OCI-LY7 (cell line): ENCODE measurements around the gene TAF3. TPM values are rescaled to one million over a fixed set of nuclear protein-coding genes. Genes with fewer than 3 reads are reported as not detected.

Source experiments
- BruUV-seq: library from RNA; stranded (reverse); fragments of 400-500 nt; replicated peaks from 2 replicates; lab custom pipeline; 2021; lab: Mats Ljungman, UMichigan
- CTCF ChIA-PET: fragments of 300-600 bp; sonication (Branson Sonifier 250); formaldehyde crosslinking; loops from one replicate; lab custom pipeline; 2022; ENCODE audit warnings: antibody characterized with exemption; ENCODE audit not compliant: unreplicated experiment; lab: Charles Lee
- POLR2A ChIA-PET: fragments of 300-600 bp; sonication (Branson Sonifier 250); formaldehyde crosslinking; loops from one replicate; lab custom pipeline; 2022; ENCODE audit warnings: antibody characterized with exemption; lab: Charles Lee
- DNase-seq: peaks from one replicate; pipeline ENCODE4 v3.0.0-alpha.2; 2015; ENCODE audit warnings: low spot score
- H2AFZ ChIP-seq: fragments of 200-600 bp; sonication (generic), shearing (Covaris generic); 2 replicates; pipeline ENCODE4 v1.6.1; 2014; ENCODE audit warnings: mild to moderate bottlenecking, antibody characterized with exemption, low read length, moderate library complexity
- H3K27ac ChIP-seq: fragments of 200-600 bp; sonication (generic); 2 replicates; pipeline ENCODE4 v1.5.1; 2014; ENCODE audit warnings: mixed run types, low read depth, mild to moderate bottlenecking, moderate library complexity, low read length, inconsistent platforms; ENCODE audit not compliant: poor library complexity, severe bottlenecking
- H3K36me3 ChIP-seq: fragments of 200-600 bp; sonication (generic); 2 replicates; pipeline ENCODE4 v1.6.1; 2014; ENCODE audit warnings: mild to moderate bottlenecking, antibody characterized with exemption, low read length, moderate library complexity, mixed read lengths; ENCODE audit not compliant: insufficient read depth
- H3K4me1 ChIP-seq: fragments of 200-600 bp; sonication (generic); 2 replicates; pipeline ENCODE4 v1.5.1; 2014; ENCODE audit warnings: mild to moderate bottlenecking, low read length; ENCODE audit not compliant: insufficient read depth, poor library complexity, severe bottlenecking
- H3K4me2 ChIP-seq: fragments of 200-600 bp; sonication (generic); 2 replicates; pipeline ENCODE4 v1.6.1; 2014; ENCODE audit warnings: mild to moderate bottlenecking, low read length
- H3K4me3 ChIP-seq: fragments of 200-600 bp; sonication (generic); 2 replicates; pipeline ENCODE4 v1.5.1; 2014; ENCODE audit warnings: mild to moderate bottlenecking, low read depth, low read length; ENCODE audit not compliant: poor library complexity, severe bottlenecking
- H3K79me2 ChIP-seq: fragments of 200-600 bp; sonication (generic); 2 replicates; pipeline ENCODE4 v1.6.1; 2016; ENCODE audit warnings: low read depth, mild to moderate bottlenecking, low read length, moderate library complexity, mixed read lengths; ENCODE audit not compliant: insufficient read depth
- H3K9me2 ChIP-seq: fragments of 200-600 bp; sonication (generic); 2 replicates; pipeline ENCODE4 v1.6.1; 2016; ENCODE audit warnings: mild to moderate bottlenecking, low read length, mixed read lengths; ENCODE audit not compliant: insufficient read depth
- H3K9me3 ChIP-seq: fragments of 200-600 bp; sonication (generic); 2 replicates; pipeline ENCODE4 v1.6.1; 2014; ENCODE audit warnings: mild to moderate bottlenecking, mixed run types, low read length, mixed read lengths
- H4K20me1 ChIP-seq: fragments of 200-600 bp; sonication (generic); 2 replicates; pipeline ENCODE4 v1.6.1; 2014; ENCODE audit warnings: mild to moderate bottlenecking, antibody characterized with exemption, low read length, moderate library complexity, mixed read lengths; ENCODE audit not compliant: insufficient read depth
- EZH2phosphoT487 ChIP-seq: fragments of 200-600 bp; sonication (generic); IDR thresholded peaks from 2 replicates; pipeline ENCODE4 v1.6.1; 2018; ENCODE audit warnings: low read depth, borderline replicate concordance, mild to moderate bottlenecking, mixed run types, antibody characterized with exemption, low read length, moderate library complexity, mixed read lengths
- intact Hi-C: fragments of 100-400 bp; cut with micrococcal nuclease; formaldehyde crosslinking; loops from one replicate; pipeline ENCODE4 v1.10.0; 2022; ENCODE audit not compliant: unreplicated experiment
- total RNA-seq, 2 experiments: library from RNA; depleted of rRNA in 1 of 2; stranded (reverse); fragments of >200 nt in 1 of 2; shearing (Covaris generic) in 1 of 2; gene quantifications; 2 replicates each; pipeline ENCODE4 v1.2.3, GENCODE V29; 2014 to 2022
- TF ChIP-seq, protein P1 (sequence below): fragments of 200-600 bp; sonication (generic); conservative IDR thresholded peaks from 2 replicates; pipeline ENCODE4 v1.5.1; 2014; ENCODE audit warnings: mild to moderate bottlenecking, antibody characterized with exemption, low read length, moderate library complexity, mixed read lengths

Gene TAF3
- total RNA-seq, 2 experiments from 2014 or later = 3.8 to 11.1 TPM

DNA sequence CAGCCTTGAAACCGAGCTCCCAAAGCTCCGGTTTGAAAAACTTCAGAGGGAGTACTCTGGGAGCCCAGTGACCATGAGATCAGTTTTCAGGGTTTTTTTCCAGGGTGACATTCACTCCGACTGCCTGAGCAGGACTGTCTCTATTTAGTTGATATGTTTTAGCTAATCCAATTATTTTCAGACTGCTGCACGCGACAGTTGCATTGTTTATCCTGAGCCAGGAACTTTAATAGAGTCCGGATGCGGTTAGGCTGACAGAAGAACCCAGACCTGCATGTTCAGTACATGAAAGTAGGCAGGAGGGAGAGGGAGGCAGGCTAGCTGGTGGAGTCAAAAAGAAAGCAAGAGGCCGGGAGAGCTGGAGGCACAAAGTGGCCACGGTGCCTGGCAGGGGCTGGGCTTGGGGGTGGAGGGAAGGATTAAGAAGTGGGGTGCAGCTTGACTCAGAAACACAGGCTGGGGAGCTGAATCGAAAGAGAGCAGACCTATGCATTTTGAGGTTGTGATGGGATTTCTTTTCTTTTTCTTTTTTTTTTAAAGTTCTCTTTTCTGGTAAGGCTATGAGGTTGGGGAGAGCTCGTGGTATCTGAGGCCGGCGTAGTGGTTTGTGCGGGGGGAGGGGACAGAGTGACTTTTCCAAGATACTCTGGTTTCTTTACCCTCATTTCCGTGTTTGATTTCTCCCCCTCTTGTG lies 241.9 kb downstream of the TAF3 start:
- Histone ChIP-seq H3K4me2 (peak overlapping the region; percentile 40), H3K79me2 (no peaks in the 10 kb centered on the region), H3K4me3 (no peak overlapping the region), H3K9me2 (no peaks in the 10 kb centered on the region), H4K20me1 (no peaks in the 10 kb centered on the region), H3K36me3 (no peaks in the 10 kb centered on the region), H3K4me1 (peaks cover 21% of the 10 kb centered on the region), H2AFZ (peak overlapping the region; percentile 20; the same call in 1 of the 2 replicates), H3K9me3 (no peaks in the 10 kb centered on the region), H3K27ac (no peak overlapping the region)
- ChIA-PET CTCF (no interaction called here), POLR2A (no interaction called here)
- intact Hi-C loops = no loop called here
- no TSS peak for BruUV-seq
- TF ChIP-seq, protein P1, sequence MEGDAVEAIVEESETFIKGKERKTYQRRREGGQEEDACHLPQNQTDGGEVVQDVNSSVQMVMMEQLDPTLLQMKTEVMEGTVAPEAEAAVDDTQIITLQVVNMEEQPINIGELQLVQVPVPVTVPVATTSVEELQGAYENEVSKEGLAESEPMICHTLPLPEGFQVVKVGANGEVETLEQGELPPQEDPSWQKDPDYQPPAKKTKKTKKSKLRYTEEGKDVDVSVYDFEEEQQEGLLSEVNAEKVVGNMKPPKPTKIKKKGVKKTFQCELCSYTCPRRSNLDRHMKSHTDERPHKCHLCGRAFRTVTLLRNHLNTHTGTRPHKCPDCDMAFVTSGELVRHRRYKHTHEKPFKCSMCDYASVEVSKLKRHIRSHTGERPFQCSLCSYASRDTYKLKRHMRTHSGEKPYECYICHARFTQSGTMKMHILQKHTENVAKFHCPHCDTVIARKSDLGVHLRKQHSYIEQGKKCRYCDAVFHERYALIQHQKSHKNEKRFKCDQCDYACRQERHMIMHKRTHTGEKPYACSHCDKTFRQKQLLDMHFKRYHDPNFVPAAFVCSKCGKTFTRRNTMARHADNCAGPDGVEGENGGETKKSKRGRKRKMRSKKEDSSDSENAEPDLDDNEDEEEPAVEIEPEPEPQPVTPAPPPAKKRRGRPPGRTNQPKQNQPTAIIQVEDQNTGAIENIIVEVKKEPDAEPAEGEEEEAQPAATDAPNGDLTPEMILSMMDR = no peak
- TF ChIP-seq EZH2phosphoT487 = no peak
- DNase-seq = peak; percentile 41

DNA sequence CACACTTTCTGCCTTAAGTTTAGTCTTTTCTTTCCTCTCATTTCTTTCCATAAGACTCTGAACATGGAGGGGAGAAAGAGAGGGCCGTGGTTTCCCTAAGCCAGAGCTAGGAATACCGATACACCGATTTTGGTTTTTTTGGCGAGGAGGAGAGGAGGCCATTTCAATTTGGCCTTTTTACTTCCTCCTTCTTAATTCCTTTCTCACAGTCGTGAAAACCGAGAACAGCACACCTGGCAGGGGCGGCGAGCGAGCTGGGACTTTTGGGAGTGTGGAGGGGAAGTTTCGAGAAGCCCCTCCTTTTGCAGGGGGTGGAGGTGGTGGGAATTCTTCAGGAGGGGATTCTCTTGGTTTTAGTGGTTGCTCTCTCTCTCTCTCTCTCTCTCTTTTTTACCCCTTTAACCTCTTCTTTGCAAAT lies 242.4 kb downstream of the TAF3 start:
- DNase-seq = no peak
- peaks cover 21% of the 10 kb centered on the region for H3K4me1 ChIP-seq
- H3K4me2 ChIP-seq = peak overlapping the region; percentile 40; the same call in 1 of the 2 replicates
- no peak overlapping the region for H3K4me3 ChIP-seq
- no peaks in the 10 kb centered on the region for H3K9me3 ChIP-seq
- H3K79me2 ChIP-seq = no peaks in the 10 kb centered on the region
- no peak for TF ChIP-seq EZH2phosphoT487
- TF ChIP-seq, protein P1 = no peak
- H3K27ac ChIP-seq = no peak overlapping the region
- BruUV-seq = no TSS peak
- intact Hi-C loops = no loop called here
- POLR2A ChIA-PET = no interaction called here
- no peaks in the 10 kb centered on the region for H3K36me3 ChIP-seq
- H2AFZ ChIP-seq = peak overlapping the region; percentile 20; the same call in 1 of the 2 replicates
- no peaks in the 10 kb centered on the region for H4K20me1 ChIP-seq
- CTCF ChIA-PET = no interaction called here
- H3K9me2 ChIP-seq = no peaks in the 10 kb centered on the region
